Fibroblast of skin of abdomen (primary cell): Measurements from ENCODE around the gene ALK.
A peak's percentile ranks its signal among the peaks of the same experiment; 100 is the strongest.

Experiments used
- DNase-seq: peaks from one replicate; pipeline ENCODE4 v3.0.0-alpha.2; 2013

The ALK gene

DNA sequence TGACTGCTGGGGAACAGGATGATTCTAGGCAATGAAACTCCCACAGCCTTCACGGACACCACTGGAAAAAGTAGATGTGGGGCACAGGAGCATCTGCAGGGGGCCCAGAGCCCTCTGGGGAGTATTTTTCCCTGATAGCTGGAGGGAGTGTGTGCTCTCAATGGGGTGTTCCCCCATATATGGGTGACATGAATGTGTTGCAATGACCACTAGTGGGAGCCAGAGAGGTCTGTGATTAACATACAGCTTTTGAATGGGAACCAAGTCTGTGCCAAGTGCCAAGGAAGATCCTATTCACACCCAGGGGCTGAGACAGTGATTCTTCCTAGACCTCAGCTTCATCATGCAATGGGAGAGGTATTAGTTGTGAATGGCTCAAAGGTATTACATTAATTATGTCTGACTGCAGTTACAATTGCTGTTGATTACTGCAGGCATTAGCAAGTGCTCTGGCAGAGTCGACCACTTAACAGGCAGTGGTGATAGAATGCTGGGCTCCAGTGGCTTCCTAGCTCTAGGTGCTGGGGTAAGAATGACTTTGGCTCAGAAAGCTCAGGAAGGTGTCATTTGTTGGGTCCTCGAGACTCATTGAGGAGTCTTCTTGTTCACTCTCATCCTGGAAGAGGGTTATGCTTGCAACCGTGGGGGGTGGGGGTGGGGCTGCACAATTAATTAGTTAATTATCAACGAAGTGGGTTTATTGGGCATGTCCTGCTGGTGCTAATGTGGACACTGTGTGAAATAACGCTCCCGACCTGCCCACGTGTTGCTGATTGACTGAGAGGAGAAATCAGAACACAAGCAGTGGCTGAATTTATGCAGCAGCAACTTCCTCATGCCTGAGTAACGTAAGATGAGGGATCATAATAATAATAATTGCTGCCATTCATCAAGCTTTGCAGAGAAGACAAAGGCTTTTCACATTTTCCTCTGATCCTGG is 612.0 kb downstream of the ALK start:
- DNase-seq = peak; percentile 68

DNA sequence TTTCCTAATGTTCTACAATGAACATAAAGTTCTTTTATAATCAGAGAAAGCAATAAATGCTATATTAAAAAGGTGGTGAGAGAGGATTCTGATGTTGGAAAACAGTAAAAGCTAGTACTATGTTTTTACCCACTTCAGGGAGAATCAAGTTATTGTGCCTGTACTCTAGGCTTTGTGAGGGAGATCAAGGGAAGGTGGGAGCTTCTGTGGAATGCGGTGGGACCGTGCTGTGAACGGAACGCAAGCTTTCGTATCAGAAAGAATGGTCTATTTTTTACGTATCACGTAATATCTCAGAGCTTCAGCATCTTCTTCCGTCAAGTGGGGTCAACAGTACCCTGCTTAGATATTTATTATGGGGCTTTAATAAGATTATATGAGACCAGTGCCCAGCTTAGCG is 613.0 kb downstream of the ALK start:
- no peak for DNase-seq

DNA sequence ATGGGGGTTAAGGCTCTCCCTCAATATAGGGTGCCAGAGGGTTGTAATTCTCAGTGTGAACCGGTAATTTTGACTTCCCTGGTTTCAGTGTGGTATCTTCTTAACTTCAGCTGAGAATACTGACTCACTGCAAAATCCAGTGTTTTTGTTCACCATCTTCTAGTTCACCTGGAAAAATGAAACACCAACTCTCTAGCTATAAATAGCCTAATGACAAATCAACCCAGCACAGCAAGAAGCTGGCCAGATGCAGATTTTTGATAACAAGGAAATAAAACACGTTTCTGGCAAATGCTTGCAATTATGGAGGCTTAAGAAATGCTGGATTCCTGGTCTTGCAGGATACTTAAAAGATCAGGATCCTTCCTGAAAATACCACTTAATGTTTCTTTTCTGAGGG is 613.9 kb downstream of the ALK start:
- DNase-seq = no peak

DNA sequence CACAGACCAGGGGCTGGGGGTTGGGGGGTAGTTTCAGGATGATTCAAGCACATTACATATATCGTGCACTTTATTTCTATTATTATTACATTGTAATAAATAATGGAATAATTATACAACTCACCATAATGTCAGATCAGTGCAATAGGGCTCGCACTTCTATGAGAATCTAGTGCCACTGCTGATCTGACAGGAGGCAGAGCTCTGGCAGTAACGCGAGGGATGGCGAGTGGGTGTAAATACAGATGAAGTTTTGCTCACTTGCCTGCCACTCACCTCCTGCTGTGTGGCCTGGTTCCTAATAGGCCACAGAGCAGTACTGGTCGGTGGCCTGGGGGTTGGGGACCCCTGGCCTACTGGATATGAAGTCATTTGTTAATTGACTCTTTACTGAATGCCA is 615.6 kb downstream of the ALK start:
- no peak for DNase-seq

DNA sequence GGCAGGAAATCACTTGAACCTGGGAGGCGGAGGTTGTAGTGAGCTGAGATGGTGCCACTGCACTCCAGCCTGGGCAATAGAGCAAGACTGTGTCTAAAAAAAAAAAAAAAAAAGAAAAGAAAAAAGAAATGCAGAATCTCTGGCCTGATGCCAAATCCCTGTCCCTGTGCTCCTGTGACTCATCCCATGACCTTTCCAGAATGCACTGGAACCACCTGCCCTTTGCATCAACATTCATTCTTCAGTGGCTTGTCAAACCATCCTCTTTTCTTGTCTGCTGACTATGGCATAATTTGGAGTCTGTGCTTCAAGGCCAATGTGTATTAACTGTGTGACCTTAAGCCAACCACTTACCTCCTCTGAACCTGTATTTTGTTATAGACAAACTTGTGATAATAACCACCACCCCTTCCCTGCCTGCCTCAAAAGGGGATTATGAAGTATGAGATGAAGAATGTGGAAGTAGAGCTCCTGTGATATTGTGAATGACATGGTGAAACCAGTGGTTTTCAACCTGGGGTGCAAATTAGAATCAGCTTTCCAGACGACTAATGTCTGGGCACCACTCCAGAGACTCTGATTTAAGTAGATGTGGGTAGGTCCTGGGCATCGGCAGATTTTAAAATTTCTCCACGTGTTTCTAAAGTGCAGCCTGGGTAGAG is 616.9 kb downstream of the ALK start:
- DNase-seq = peak; percentile 34

DNA sequence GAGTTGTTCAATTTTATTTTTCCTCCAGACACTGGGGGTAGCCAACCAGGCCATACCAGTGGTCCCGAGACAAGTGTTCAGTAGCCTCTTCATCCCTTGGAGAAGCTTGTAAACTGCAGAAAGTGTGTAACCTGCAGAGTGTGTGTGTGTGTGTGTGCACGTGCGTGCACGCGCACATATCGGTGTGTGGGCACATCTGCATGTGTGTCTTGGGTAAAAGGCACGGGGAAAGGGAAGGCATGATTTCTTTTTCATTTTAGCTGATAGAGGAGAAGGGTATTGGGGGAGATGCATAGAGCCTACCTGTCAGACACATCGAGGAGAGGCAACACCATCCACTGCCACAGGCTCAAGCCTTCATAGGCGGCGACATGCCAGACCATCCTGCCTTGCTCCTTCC is 624.8 kb downstream of the ALK start:
- DNase-seq = no peak

DNA sequence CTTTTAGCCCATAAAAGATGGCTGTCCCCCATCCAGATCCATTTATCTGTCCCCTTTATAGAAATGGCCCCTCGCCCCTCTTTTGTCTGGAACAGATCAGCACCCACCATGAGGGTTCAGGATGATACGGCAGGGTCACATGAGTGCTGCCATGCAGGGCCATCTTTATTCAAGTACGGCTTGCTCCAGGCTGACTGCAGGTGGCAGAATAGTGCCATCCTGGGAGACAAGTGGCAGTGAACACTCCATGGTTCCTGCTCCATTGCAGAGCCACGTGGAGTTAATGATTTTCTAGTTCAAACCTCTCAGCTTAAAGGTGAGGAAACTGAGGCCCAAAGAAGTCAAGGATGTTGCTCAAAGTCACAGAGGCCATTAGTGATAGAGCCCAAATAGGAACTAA is 625.5 kb downstream of the ALK start:
- DNase-seq = peak; percentile 22

DNA sequence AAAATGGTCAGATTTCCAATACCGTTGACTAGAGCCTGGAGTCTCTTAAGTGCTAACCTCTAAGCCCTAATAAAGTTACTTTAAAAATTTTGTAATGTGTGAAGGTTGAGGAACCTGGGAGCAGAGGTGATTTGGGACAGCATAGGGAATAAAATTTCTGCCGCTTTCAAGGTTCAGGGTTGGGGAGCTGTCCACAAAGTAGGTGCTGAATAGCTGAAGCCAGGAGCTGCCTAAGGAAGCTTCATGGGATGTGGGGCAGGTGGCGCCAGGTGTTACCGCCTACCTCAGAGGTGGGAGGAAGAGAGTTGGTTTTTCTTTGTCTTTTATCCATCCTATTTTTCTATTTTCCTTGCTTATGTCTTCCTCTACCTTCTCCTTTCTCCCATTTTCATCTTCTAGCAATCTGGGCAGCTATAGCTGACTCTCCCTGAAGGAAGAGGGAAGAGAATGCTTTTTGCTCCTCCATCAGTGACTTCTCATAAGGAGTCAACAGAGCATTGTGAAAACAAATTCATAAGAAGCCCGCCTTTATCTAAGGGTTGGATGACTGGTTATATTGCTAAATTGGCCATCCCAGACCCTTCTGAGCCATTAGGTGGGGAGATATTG is 627.5 kb downstream of the ALK start:
- DNase-seq = peak; percentile 27

DNA sequence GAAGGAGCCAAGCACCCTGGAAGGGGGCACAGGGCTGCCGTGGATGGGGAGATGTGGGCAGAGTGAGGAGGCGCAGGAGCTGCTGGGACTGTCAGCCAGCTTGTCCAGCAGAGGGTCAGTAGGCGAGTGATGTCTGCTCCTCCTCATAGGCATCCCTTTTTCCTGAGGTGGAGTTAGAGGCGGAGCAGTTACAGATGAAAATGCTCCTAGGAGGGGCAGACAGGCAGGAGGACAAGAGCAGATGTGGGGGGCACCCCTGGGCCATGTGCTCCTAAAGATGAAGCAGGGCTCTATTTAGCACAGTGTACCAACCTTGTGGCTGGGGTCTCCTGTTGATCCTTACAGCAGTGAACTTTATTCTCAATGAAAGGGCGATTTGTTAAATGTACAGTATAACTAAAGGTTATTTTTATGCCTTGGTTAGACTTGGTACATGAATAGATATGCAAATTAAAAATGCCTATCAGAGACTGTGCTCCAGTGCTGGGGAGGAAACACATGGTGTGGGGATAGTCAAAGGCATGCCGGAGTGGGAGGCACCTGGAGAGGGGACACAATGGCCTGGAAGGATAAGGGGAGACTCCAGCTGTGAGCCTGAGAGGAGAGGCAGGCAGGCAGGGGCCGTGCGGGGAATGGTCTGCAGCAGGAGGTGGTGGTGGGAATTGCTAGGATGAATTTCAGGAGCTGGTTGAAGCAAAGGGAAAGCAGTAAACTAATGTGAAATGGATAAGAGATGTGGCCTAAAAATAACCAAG is 630.9 kb downstream of the ALK start:
- no peak for DNase-seq

DNA sequence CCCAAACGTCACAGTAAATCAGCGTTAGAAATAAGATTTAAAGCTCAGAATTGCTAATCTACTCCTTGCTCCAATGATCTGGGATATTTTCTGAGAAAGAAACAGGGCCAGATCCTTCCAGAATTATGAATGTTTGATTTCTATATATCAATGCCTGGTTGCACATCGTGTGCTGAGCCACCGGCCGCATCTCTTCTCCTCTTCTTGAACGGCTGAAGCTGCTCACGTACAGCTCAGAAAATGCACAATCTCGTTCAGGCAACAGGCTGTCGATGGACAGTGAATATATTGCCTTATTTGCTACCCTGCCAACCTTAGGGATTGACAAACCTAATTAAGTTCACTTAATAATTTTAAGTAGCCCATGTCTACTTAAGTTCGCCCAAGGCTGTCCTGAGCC is 636.7 kb downstream of the ALK start:
- DNase-seq = no peak

DNA sequence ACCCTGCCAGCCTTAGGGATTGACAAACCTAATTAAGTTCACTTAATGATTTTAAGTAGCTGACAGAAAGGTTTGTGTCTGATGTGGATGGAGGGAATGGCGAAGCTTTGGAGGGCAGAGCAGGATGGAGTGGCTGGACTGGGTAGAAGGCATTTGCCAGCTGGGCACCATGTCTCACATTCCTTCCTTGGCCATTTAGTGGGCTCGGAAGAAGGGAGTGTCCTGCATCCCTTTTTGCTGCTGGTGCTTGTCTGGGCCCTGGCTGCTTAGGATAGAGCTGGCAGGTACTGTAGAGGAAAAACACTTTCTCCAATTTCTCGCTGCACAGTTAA is 639.5 kb downstream of the ALK start:
- DNase-seq = no peak

DNA sequence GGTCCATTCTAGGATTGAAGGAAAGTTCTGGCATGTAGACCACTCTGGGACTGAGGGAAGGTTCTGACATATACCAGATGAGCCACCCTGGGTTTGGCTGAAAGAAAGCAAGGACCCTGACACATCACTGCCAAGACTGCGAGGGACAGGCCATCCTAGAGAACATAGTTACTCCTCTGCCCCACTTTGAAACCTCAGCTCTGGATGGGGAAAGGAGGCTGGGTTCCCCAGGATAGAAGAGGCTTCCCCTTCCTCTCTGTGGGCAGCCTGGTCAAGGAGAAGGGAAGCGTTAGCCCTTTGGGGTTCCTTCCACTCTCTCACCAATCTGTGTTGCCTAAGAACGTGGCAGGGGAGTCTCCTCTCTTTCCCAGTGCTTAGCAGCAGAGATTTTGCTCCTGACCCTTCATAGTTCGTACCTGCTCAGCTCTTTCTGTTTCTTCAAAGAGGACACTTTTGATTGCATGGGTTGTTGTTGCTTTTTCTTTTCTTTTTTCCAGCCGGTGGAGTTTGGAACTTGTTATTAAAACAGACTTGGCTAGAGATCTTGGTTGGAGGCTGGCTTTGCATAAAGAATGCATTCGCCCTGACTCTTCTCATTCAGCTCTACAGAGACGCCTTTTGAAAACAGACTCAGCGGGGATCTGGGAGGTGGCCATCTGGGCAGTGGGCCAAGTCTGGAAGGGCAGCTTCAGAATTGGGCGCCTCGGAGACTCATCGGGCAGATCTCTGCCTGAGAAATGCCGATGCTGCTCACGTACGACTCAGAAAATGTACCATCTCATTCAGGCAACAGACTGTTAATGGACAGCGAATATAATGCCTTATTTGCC is 640.1 kb downstream of the ALK start:
- peak; percentile 56 for DNase-seq

DNA sequence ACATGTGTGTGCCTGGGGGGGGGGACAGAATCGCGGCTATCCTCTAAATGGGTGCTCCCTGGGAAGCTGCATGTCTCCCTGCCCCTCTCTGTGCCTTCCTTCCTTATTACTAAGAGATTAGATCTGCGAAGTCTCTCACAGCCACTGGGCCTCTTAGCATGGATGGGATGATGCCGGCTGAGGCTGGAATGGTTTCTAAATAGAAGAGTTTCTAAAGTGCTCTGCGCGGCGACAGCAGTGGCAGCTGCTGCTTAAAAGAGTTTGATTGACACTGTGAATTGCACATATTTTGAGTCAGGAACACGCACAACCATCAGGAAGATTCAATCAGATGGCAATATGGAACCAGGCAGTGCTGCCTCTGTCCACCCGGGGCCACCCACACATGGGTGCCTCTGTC is 642.4 kb downstream of the ALK start:
- no peak for DNase-seq

DNA sequence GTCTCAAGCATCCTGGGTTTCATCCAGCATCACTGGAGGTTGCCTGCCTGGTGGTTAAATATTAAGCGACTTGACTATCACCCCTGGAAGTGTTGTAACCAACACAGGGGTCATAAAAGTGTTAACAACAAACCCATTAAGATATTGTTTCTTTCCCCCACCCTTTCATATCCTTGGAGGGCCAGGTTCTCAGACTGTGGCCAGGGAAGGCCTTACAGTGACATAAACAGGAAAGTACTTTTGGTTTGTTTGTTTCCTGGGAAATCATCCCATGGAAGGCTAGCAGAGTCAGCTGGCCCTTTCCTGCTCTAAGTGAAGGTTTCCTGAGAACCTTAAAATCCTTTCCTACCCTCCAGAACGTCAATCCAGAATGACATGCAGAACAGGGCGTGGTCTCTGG is 645.2 kb downstream of the ALK start:
- no peak for DNase-seq

DNA sequence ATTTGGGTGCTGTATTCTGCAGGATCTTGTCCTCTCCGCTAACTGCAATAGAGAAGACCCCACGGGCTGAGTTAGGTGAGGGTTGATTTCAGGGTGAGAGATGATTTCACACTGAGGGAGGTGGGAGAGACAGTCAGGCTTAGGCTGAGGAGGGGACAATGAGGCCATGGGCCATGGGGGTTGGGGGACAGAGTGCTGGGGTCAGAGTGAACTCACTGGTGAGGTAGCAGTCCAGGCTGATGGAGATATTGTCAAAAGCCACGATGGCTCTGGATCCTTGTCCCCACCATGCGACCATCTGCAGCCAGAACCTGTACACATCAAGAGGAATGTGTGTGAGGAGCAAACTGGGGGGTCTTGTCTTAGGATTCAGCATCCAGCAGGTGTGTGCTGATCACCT is 646.2 kb downstream of the ALK start:
- no peak for DNase-seq

DNA sequence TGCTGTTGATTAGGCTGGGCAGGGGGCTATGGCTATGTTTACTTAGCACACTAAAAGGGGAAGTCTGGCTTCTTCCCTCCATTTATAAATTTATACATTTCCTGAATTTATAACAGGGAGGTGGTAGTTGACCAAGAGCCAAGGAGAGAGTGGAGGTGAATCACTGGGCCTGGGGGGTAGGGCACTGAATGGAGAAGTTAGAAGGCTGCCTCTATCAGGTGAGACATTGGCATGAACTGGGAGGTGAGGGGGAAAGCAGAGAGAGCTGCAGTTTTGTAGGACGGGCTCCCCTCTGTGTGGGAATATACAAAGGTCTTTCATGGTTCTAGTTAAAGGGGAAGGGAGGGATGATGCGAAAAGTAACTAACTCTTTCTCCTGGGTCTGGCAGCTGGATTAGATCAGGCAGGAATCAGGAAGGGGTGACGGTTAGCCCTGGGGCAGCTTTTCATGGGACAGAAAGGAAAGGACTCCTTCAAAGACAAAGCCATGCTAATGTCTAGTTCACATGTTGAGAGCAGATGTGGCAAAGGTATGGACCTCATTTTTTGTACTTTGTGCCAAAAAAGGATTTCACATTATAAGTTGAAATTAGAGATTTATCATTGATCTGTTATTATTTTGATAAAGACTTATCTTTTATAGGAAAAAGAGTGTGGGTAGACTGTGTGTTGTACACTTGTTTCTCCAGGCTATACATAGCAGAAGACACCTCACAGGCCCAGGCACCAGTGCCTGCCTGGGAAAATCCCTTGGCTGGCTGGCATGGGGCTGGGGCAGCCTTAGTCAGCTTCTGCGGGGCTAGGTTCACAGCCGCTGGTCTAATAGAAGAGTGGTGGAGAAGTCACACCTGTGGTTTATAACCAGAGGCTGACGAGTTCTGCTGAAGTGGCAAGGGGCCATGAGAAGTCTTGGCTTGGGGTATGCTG is 647.4 kb downstream of the ALK start:
- DNase-seq = no peak

DNA sequence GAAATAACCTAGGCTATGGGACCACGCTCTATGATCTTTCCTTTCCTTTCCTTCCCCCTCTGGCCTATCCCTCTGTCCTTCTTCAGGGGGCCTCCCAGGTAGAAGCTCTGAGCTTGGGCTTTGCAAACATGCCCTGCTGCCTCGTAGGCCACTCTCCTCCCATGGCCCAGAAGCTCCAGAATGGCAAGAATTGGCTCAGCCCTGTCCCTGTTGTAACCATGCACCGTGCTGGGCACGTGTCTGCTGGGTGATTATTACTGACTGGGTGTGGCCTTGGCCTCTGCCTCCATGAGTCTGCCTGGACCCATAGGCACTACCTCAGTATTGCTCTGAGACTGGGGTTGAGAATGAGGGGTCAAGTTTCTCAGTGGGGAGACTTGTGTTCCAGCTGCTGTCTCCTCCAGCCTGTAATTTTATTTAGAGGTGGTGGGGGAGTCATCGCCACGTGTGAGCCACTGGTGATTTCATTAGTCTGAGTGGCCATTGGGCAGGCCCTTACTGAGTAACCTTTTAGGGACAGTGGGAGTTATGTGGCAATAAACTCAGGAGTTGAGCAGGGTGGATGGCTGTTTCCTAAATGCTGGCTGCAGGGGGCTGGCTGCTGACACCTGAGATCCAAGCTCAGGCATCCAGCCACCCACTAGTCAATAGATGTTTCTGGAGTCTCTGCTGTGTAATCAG is 648.2 kb downstream of the ALK start:
- no peak for DNase-seq

DNA sequence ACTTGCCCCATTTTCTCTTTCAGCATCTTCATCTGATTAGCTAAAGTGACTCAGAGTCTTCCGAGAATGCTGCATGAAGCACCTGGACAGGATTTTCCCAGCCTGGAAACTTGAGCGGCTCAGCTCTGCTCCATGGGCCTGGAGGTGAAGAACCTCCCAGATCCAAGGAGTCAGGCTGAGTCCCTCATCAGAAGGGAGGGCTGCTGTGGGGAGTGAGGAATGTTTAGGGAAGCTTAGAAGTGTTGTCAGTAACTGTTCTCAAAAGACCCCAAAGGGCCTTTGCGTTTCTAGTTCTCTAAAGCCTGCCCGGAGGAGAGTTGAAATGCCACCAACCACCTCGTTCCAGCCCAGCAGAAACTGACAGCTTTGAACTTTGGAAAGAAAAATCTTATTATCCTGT is 649.1 kb downstream of the ALK start:
- no peak for DNase-seq

DNA sequence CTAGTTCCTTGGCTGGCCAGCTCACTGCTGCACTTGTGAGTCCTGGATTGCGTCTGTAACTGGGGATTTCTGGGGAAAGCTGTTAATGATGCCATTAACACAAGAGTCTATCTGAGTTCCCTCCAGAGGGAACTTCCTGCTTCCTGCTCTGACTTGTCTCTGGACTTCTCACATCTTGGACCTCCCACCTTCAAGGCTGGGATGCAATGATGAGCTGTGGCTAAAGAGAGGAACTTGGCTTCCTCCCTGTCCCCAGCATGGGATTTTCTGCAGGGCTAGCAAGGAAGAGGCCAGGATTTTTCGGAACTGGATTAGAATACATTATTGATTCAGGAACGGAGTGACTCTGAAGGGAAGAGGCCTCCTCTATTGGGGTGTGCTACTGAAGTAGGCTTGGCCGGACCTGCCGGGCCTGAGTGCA is 650.7 kb downstream of the ALK start:
- no peak for DNase-seq

DNA sequence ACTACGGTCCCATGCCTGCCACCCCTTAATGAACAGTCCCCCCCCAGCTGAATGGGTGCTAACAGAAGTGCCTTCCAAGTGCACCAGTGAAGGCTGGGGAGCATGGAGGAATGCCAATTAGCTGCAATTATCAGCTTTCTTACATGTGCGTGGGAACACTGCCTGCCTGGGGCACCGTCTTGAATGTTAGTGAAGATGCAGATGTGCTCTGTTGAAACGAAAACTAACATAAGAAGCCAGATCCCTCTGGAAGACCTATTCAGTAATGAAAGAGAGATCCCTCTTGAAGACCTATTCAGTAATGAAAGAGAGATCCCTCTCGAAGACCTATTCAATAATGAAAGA is 651.6 kb downstream of the ALK start:
- no peak for DNase-seq
